CD8-positive, alpha-beta memory T cell (primary cell): ENCODE results near the gene DAG1. TPM values are rescaled to one million over a fixed set of nuclear protein-coding genes. Genes with fewer than 3 reads are reported as not detected.
"Not testable (repeated sequence)": the region's sequence is repeated elsewhere in the genome, so short reads cannot be mapped to it uniquely, and the experiment has no call there.

Experiments used
- CTCF ChIA-PET: fragments of 350-600 bp; sonication (Branson Sonifier 250); formaldehyde crosslinking; loops from one replicate; lab custom pipeline; 2021; ENCODE audit warnings: antibody characterized with exemption; lab: Charles Lee
- POLR2A ChIA-PET: fragments of 350-600 bp; sonication (Branson Sonifier 250); formaldehyde crosslinking; loops from one replicate; lab custom pipeline; 2021; ENCODE audit warnings: antibody characterized with exemption; lab: Charles Lee
- DNase-seq, 5 donors: peaks; one replicate each; pipeline versions ENCODE4 v3.0.0 to v3.0.0-alpha.2; 2020 to 2022; ENCODE audit warnings: mixed read lengths in 1 of 5
- H3K27ac ChIP-seq: one replicate; pipeline ENCODE4 v1.7.0; 2013; ENCODE audit warnings: low read depth, mild to moderate bottlenecking, low read length, moderate library complexity
- H3K27me3 ChIP-seq: 2 replicates; pipeline ENCODE4 v1.7.0; 2013; ENCODE audit warnings: low read length, mild to moderate bottlenecking; ENCODE audit not compliant: insufficient read depth, poor library complexity, severe bottlenecking
- H3K36me3 ChIP-seq: 2 replicates; pipeline ENCODE4 v1.7.0; 2013; ENCODE audit warnings: mild to moderate bottlenecking, low read length, moderate library complexity; ENCODE audit not compliant: insufficient read depth
- H3K4me1 ChIP-seq: 2 replicates; pipeline ENCODE4 v1.7.0; 2013; ENCODE audit warnings: mild to moderate bottlenecking, low read length, moderate library complexity; ENCODE audit not compliant: insufficient read depth
- H3K4me3 ChIP-seq: 2 replicates; pipeline ENCODE4 v1.7.0; 2013; ENCODE audit warnings: mild to moderate bottlenecking, low read length
- H3K9me3 ChIP-seq: 2 replicates; pipeline ENCODE4 v1.7.0; 2013; ENCODE audit warnings: mild to moderate bottlenecking, low read length
- H3K27ac Mint-ChIP-seq, 8 donors: one replicate each; pipeline ENCODE4 v1.8.0; 2020 to 2021; ENCODE audit warnings: mixed read lengths in 8 of 8, mild to moderate bottlenecking in 6 of 8, inconsistent platforms in 3 of 8, moderate library complexity in 3 of 8
- H3K27me3 Mint-ChIP-seq, 2 donors: one replicate each; pipeline ENCODE4 v1.8.0; 2020 to 2021; ENCODE audit warnings: mixed read lengths in 2 of 2, mild to moderate bottlenecking in 1 of 2, moderate library complexity in 1 of 2
- H3K36me3 Mint-ChIP-seq, 3 donors: one replicate each; pipeline ENCODE4 v1.8.0; 2020 to 2021; ENCODE audit warnings: mixed read lengths in 3 of 3, inconsistent platforms in 1 of 3, mild to moderate bottlenecking in 1 of 3
- H3K4me1 Mint-ChIP-seq, 3 donors: one replicate each; pipeline ENCODE4 v1.8.0; 2020 to 2021; ENCODE audit warnings: mixed read lengths in 3 of 3, inconsistent platforms in 1 of 3, mild to moderate bottlenecking in 1 of 3
- H3K4me3 Mint-ChIP-seq, 7 donors: one replicate each; pipeline ENCODE4 v1.8.0; 2020 to 2021; ENCODE audit warnings: mixed read lengths in 7 of 7, mild to moderate bottlenecking in 6 of 7, moderate library complexity in 4 of 7, inconsistent platforms in 2 of 7
- H3K9me3 Mint-ChIP-seq, 5 donors: one replicate each; pipeline ENCODE4 v1.8.0; 2020 to 2022; ENCODE audit warnings: mixed read lengths in 5 of 5, mild to moderate bottlenecking in 3 of 5, moderate library complexity in 2 of 5, inconsistent platforms in 1 of 5
- polyA plus RNA-seq: library from polyadenylated mRNA; unstranded; fragments of 300-500 nt; fragmentation: Illumina TruSeq; gene quantifications from one replicate; pipeline ENCODE4 v1.2.3, GENCODE V29; 2021
- total RNA-seq, 2 experiments: library from RNA; stranded (reverse); gene quantifications; one replicate each; pipeline ENCODE4 v1.2.3, GENCODE V29; 2021

Gene DAG1
- total and polyA plus RNA-seq, 3 experiments from 2014 or later = 7.5 to 21.2 (median 20.9) TPM

GRCh38 chr3:49496845-49497244 lies 26.8 kb downstream of the DAG1 start:
- DNase-seq, CTCF ChIA-PET, H3K36me3 ChIP-seq, H3K4me1 ChIP-seq, H3K4me3 ChIP-seq, H3K27me3 ChIP-seq, H3K27me3 Mint-ChIP-seq, H3K27ac ChIP-seq, POLR2A ChIA-PET, H3K9me3 ChIP-seq, H3K4me3 Mint-ChIP-seq, H3K9me3 Mint-ChIP-seq, H3K27ac Mint-ChIP-seq: not testable (repeated sequence)
- peaks cover 15 to 32% (median 25%) of the 10 kb centered on the region in 3 donors for H3K4me1 Mint-ChIP-seq
- peaks cover 0 to 16% (median 6%) of the 10 kb centered on the region in 3 donors for H3K36me3 Mint-ChIP-seq

DNA sequence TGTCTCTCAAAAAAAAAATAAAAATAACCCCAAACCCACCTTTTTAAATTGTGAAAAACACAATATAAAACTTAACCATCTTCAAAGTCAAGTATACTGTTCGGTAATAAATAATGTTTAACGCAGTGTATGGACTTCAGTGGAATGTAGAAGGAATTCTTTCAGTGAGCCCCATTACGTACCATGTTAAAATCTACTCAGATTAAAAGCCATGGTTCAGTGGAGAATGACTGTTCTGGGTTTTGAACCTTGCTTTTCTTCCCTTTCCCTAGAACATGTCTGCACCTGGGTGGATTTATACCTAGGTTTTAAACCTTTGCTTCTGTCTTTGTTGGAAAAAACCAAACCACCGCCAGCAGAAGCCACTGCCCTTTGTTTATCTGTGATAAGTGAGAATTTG lies 27.5 kb downstream of the DAG1 start:
- Mint-ChIP-seq H3K36me3 (peaks cover 0 to 19% (median 6%) of the 10 kb centered on the region in 3 donors), H3K9me3 (no peaks in the 10 kb centered on the region), H3K4me1 (peaks cover 18 to 36% (median 29%) of the 10 kb centered on the region in 3 donors), H3K27me3 (no peaks in the 10 kb centered on the region), H3K27ac (no peak overlapping the region), H3K4me3 (no peak overlapping the region)
- H3K4me3 ChIP-seq = no peak overlapping the region
- DNase-seq = no peak
- POLR2A ChIA-PET = no interaction called here
- CTCF ChIA-PET = no interaction called here
- H3K27me3 ChIP-seq = no peaks in the 10 kb centered on the region
- no peak overlapping the region for H3K27ac ChIP-seq
- H3K36me3 ChIP-seq = no peaks in the 10 kb centered on the region
- no peaks in the 10 kb centered on the region for H3K9me3 ChIP-seq
- no peaks in the 10 kb centered on the region for H3K4me1 ChIP-seq

- ChIA-PET POLR2A (no interaction called here), CTCF (no interaction called here)
- H3K27me3 Mint-ChIP-seq = no peaks in the 10 kb centered on the region
- Histone ChIP-seq H3K36me3 (no peaks in the 10 kb centered on the region), H3K27ac (no peak overlapping the region), H3K4me3 (no peak overlapping the region), H3K9me3 (no peaks in the 10 kb centered on the region), H3K27me3 (no peaks in the 10 kb centered on the region), H3K4me1 (no peaks in the 10 kb centered on the region)
- no peak for DNase-seq
- H3K9me3 Mint-ChIP-seq = no peaks in the 10 kb centered on the region
- H3K4me1 Mint-ChIP-seq = peaks cover 19 to 41% (median 30%) of the 10 kb centered on the region in 3 donors
- no peak overlapping the region for H3K4me3 Mint-ChIP-seq
- H3K36me3 Mint-ChIP-seq = peaks cover 0 to 17% (median 9%) of the 10 kb centered on the region in 3 donors
- peak overlapping the region in 1 of 8 donors; percentile 63 for H3K27ac Mint-ChIP-seq
Observed at GRCh38 chr3:49498239-49498638, 28.2 kb downstream of the DAG1 start.

GRCh38 chr3:49498648-49499047 lies 28.6 kb downstream of the DAG1 start:
- Histone ChIP-seq H3K27ac (no peak overlapping the region), H3K27me3 (no peaks in the 10 kb centered on the region), H3K4me1 (no peaks in the 10 kb centered on the region), H3K36me3 (no peaks in the 10 kb centered on the region), H3K9me3 (no peaks in the 10 kb centered on the region), H3K4me3 (no peak overlapping the region)
- ChIA-PET POLR2A (no interaction called here), CTCF (no interaction called here)
- Mint-ChIP-seq H3K4me1 (peaks cover 18 to 39% (median 29%) of the 10 kb centered on the region in 3 donors), H3K27ac (peak overlapping the region in 1 of 8 donors; percentile 29), H3K4me3 (no peak overlapping the region), H3K27me3 (no peaks in the 10 kb centered on the region), H3K36me3 (peaks cover 0 to 13% (median 6%) of the 10 kb centered on the region in 3 donors), H3K9me3 (no peaks in the 10 kb centered on the region)
- no peak for DNase-seq

DNA sequence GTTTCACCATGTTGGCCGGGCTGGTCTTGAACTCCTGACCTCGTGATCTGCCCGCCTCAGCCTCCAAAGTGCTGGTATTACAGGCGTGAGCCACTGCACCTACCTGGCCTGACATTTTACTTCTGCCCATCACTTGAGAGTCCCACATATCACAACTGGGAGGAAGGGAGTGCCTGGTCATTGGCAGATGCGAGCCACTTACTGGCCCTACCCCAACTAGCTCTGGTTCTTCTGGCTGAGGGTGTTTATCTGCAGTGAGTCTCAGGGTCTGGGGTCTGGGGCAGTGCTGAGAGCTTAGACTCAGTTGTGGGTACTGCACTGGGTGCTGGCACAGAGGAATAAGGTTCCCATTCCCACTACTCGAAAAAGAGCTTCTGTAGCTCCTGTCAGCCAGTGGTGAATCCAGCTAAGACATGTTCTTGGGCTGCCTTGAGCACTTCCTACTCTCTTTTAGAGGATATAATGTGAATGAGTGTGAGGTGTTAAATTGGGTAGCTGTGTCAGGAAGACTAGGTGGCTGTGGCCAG lies 30.2 kb downstream of the DAG1 start:
- POLR2A ChIA-PET = no interaction called here
- H3K27ac Mint-ChIP-seq = peak overlapping the region in 4 of 8 donors; percentile 9 to 56 (median 32)
- no peaks in the 10 kb centered on the region for H3K27me3 Mint-ChIP-seq

GRCh38 chr3:49500732-49501609 lies 30.9 kb downstream of the DAG1 start:
- Histone ChIP-seq H3K4me3 (no peak overlapping the region), H3K27ac (peak overlapping the region; percentile 6), H3K36me3 (no peaks in the 10 kb centered on the region), H3K9me3 (no peaks in the 10 kb centered on the region), H3K27me3 (no peaks in the 10 kb centered on the region), H3K4me1 (no peaks in the 10 kb centered on the region)
- Mint-ChIP-seq H3K27me3 (no peaks in the 10 kb centered on the region), H3K4me1 (peaks cover 18 to 45% (median 34%) of the 10 kb centered on the region in 3 donors), H3K9me3 (no peaks in the 10 kb centered on the region), H3K4me3 (no peak overlapping the region), H3K36me3 (peaks cover 0 to 7% (median 6%) of the 10 kb centered on the region in 3 donors), H3K27ac (peak overlapping the region in 4 of 8 donors; percentile 9 to 56 (median 32))
- no peak for DNase-seq
- ChIA-PET POLR2A (no interaction called here), CTCF (no interaction called here)

More for the DNA sequence above, 30.2 kb downstream of the DAG1 start:
- Mint-ChIP-seq H3K9me3 (no peaks in the 10 kb centered on the region), H3K4me3 (no peak overlapping the region), H3K36me3 (peaks cover 0 to 7% (median 6%) of the 10 kb centered on the region in 3 donors), H3K4me1 (peaks cover 18 to 42% (median 34%) of the 10 kb centered on the region in 3 donors)
- Histone ChIP-seq H3K36me3 (no peaks in the 10 kb centered on the region), H3K4me1 (no peaks in the 10 kb centered on the region), H3K4me3 (no peak overlapping the region), H3K9me3 (no peaks in the 10 kb centered on the region), H3K27ac (peak overlapping the region; percentile 6), H3K27me3 (no peaks in the 10 kb centered on the region)
- no peak for DNase-seq
- CTCF ChIA-PET = no interaction called here

DNA sequence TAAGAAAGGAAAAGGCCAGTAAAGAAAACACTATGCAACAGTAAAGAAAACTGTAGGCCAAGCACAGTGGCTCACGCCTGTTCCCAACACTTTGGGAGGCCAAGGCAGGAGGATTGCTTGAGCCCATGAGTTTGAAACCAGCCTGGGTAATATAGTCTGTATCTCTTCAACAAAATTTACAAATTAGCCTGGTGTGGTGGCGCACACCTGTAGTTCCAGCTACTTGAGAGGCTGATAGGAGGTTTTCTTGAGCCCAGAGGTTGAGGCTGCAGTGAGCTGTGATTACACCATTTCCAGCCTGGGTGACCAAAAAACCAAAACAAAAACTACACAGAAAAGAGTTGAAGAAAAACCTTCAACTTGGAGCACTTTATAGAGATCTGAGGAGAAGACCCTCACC lies 31.8 kb downstream of the DAG1 start:
- ChIA-PET POLR2A (no interaction called here), CTCF (no interaction called here)
- H3K27ac Mint-ChIP-seq = peak overlapping the region in 2 of 8 donors; percentile 17 to 56
- H3K4me1 ChIP-seq = no peaks in the 10 kb centered on the region
- peaks cover 22 to 50% (median 39%) of the 10 kb centered on the region in 3 donors for H3K4me1 Mint-ChIP-seq
- H3K9me3 Mint-ChIP-seq = no peaks in the 10 kb centered on the region
- no peak overlapping the region for H3K4me3 Mint-ChIP-seq
- no peak for DNase-seq
- H3K27me3 ChIP-seq = no peaks in the 10 kb centered on the region
- no peaks in the 10 kb centered on the region for H3K9me3 ChIP-seq
- H3K36me3 ChIP-seq = no peaks in the 10 kb centered on the region
- no peak overlapping the region for H3K27ac ChIP-seq
- no peaks in the 10 kb centered on the region for H3K27me3 Mint-ChIP-seq
- peaks cover 0 to 7% (median 6%) of the 10 kb centered on the region in 3 donors for H3K36me3 Mint-ChIP-seq
- H3K4me3 ChIP-seq = no peak overlapping the region

DNA sequence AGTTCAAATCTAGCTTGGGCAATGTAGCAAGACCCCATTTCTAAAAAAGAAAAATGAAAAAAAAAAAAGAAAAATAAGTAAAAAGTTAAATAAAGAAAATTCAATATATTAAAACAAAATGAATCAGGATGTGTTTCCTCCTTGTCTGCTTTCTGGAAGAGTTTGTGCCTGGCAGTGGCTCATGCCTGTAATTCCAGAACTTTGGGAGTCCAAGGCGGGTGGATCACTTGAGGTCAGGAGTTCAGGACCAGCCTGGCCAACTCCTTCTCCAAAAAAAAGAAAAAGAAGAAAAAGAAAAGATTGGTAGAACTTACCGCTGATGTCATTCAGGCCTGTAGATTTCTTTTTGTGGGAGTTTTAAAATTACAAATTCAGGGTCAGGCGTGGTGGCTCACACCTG lies 36.8 kb downstream of the DAG1 start:
- H3K9me3 Mint-ChIP-seq = no peaks in the 10 kb centered on the region
- CTCF ChIA-PET = no interaction called here
- DNase-seq = no peak
- no peak overlapping the region for H3K4me3 Mint-ChIP-seq
- no peak overlapping the region for H3K4me3 ChIP-seq
- no peaks in the 10 kb centered on the region for H3K27me3 Mint-ChIP-seq
- peak overlapping the region in 1 of 8 donors; percentile 27 for H3K27ac Mint-ChIP-seq
- no peaks in the 10 kb centered on the region for H3K27me3 ChIP-seq
- no peaks in the 10 kb centered on the region for H3K9me3 ChIP-seq
- no peak overlapping the region for H3K27ac ChIP-seq
- H3K4me1 Mint-ChIP-seq = peaks cover 14 to 33% (median 22%) of the 10 kb centered on the region in 3 donors
- H3K4me1 ChIP-seq = no peaks in the 10 kb centered on the region
- H3K36me3 ChIP-seq = peaks cover 12% of the 10 kb centered on the region
- POLR2A ChIA-PET = no interaction called here
- H3K36me3 Mint-ChIP-seq = peaks cover 5 to 24% (median 7%) of the 10 kb centered on the region in 3 donors
